Neuronal stem cell (in vitro differentiated cells): ENCODE results near the gene ZNF484.
"Not testable (repeated sequence)": the region's sequence is repeated elsewhere in the genome, so short reads cannot be mapped to it uniquely, and the experiment has no call there.

Experiments used
- DNase-seq: peaks from one replicate; pipeline ENCODE4 v3.0.0-alpha.2; 2013; ENCODE audit warnings: low spot score
- H2AFZ ChIP-seq: one replicate; pipeline ENCODE4 v1.6.1; 2013; ENCODE audit warnings: mild to moderate bottlenecking, low read length, inconsistent platforms
- H2AK5ac ChIP-seq: 2 replicates; pipeline ENCODE4 v1.6.1; 2013; ENCODE audit warnings: low read depth, mild to moderate bottlenecking, inconsistent platforms, low read length, moderate library complexity, mixed read lengths
- H2BK120ac ChIP-seq: 2 replicates; pipeline ENCODE4 v1.6.1; 2013; ENCODE audit warnings: low read depth, mild to moderate bottlenecking, inconsistent platforms, low read length, moderate library complexity, mixed read lengths
- H2BK12ac ChIP-seq: one replicate; pipeline ENCODE4 v1.6.1; 2013; ENCODE audit warnings: low read length, inconsistent platforms
- H2BK15ac ChIP-seq: 2 replicates; pipeline ENCODE4 v1.6.1; 2013; ENCODE audit warnings: mild to moderate bottlenecking, low read length, inconsistent platforms, mixed read lengths
- H2BK5ac ChIP-seq: one replicate; pipeline ENCODE4 v1.6.1; 2013; ENCODE audit warnings: inconsistent platforms, mild to moderate bottlenecking, low read length, moderate library complexity
- H3K14ac ChIP-seq: one replicate; pipeline ENCODE4 v1.6.1; 2013; ENCODE audit warnings: low read length, inconsistent platforms
- H3K18ac ChIP-seq: 2 replicates; pipeline ENCODE4 v1.6.1; 2013; ENCODE audit warnings: low read length, inconsistent platforms
- H3K23ac ChIP-seq: 2 replicates; pipeline ENCODE4 v1.6.1; 2013; ENCODE audit warnings: low read depth, mild to moderate bottlenecking, mixed read lengths, low read length, inconsistent platforms; ENCODE audit not compliant: poor library complexity
- H3K27ac ChIP-seq: replicated peaks from 3 replicates; pipeline ENCODE4 v1.5.1; 2013; ENCODE audit warnings: low read length, inconsistent platforms
- H3K27me3 ChIP-seq, 3 experiments: 2 replicates each; pipeline ENCODE4 v1.6.1; 2013; ENCODE audit warnings: low read length in 3 of 3, mild to moderate bottlenecking in 2 of 3, inconsistent platforms in 1 of 3, low read depth in 1 of 3, mixed read lengths in 1 of 3, moderate library complexity in 1 of 3; ENCODE audit not compliant: control insufficient read depth in 3 of 3, insufficient read depth in 3 of 3
- H3K36me3 ChIP-seq, 2 donors: replicated peaks in 1 of 2; 2 replicates each; pipeline ENCODE4 v1.6.1; 2013; ENCODE audit warnings: low read length in 2 of 2; ENCODE audit not compliant: control insufficient read depth in 2 of 2, insufficient read depth in 2 of 2
- H3K4ac ChIP-seq: 2 replicates; pipeline ENCODE4 v1.6.1; 2013; ENCODE audit warnings: inconsistent platforms, mild to moderate bottlenecking, low read length, moderate library complexity
- H3K4me1 ChIP-seq, 2 donors: 1 replicate in 1 of 2; 2 replicates in 1 of 2; pipeline ENCODE4 v1.6.1; 2013; ENCODE audit warnings: low read length in 2 of 2, low read depth in 1 of 2; ENCODE audit not compliant: control insufficient read depth in 2 of 2, insufficient read depth in 1 of 2
- H3K4me2 ChIP-seq: one replicate; pipeline ENCODE4 v1.6.1; 2013; ENCODE audit warnings: mild to moderate bottlenecking, low read length, inconsistent platforms; ENCODE audit not compliant: insufficient read depth, poor library complexity, severe bottlenecking
- H3K4me3 ChIP-seq, 2 donors: 2 replicates each; pipeline ENCODE4 v1.5.1; 2013; ENCODE audit warnings: low read length in 2 of 2, mild to moderate bottlenecking in 2 of 2, inconsistent platforms in 1 of 2, moderate library complexity in 1 of 2
- H3K79me1 ChIP-seq: one replicate; pipeline ENCODE4 v1.6.1; 2013; ENCODE audit warnings: low read depth, mild to moderate bottlenecking, inconsistent platforms, low read length, moderate library complexity
- H3K9ac ChIP-seq: one replicate; pipeline ENCODE4 v1.6.1; 2013; ENCODE audit warnings: mild to moderate bottlenecking, low read depth, low read length, inconsistent platforms; ENCODE audit not compliant: poor library complexity
- H3K9me3 ChIP-seq, 2 donors: replicated peaks in 1 of 2; 2 replicates each; pipeline versions ENCODE3 to v1.6.1; 2013; ENCODE audit warnings: low read length in 2 of 2, mild to moderate bottlenecking in 2 of 2, inconsistent platforms in 1 of 2, low read depth in 1 of 2, mixed read lengths in 1 of 2, moderate library complexity in 1 of 2; ENCODE audit not compliant: control insufficient read depth in 2 of 2, insufficient read depth in 1 of 2
- H4K8ac ChIP-seq: one replicate; pipeline ENCODE4 v1.6.1; 2013; ENCODE audit warnings: low read depth, mild to moderate bottlenecking, inconsistent platforms, low read length, moderate library complexity
- H4K91ac ChIP-seq: one replicate; pipeline ENCODE4 v1.6.1; 2013; ENCODE audit warnings: low read length, low read depth, mild to moderate bottlenecking, inconsistent platforms; ENCODE audit not compliant: poor library complexity
- whole genome bisulfite sequencing, 2 donors: extraction: QIAGEN DNeasy Blood & Tissue Kit; methylation state at CpG; one replicate each; pipeline ENCODE4 v1.1.7; 2013; ENCODE audit warnings: missing lambda C conversion rate in 2 of 2, mixed read lengths in 1 of 2; ENCODE audit not compliant: insufficient read length in 2 of 2, insufficient replicate concordance in 1 of 2; ENCODE audit errors: extremely low coverage in 2 of 2; 5-methylcytosine and 5-hydroxymethylcytosine counted together

Gene ZNF484

DNA sequence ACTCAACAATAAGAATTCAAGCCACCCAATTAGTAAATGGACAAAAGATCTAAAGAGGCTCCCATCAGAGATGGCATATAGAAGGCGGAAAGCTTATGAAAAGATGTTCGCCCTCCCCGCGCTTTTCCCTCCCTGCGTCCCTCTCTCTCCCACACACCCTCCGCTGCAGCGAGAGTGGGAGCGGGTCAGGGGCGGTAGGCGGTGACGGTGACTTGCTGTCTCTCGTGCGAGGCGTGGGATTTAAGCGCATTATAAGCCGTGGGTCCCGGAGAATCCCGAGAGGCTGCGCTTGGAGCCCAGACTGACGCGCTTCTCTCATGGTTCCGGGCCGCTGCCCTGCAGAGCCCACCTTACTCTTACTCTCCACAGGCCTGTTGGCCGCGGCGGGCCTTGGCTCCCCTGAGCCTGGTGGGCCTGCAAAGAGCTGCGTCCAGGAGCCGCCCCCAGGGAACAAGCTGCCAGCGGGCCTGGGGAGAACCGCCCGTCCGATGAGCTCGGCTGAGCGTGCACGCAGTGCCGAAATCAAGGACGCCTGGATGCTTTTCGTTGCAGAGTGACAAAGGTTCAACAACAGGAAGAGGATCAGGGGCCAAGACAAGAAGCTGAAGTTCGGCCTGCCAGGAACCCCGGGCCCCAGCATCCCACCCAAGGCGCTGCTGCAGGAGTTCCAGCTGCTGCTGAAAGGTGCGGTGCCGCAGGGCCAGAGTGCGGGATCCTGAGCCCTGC, 70.6 kb downstream of the ZNF484 start:
- Histone ChIP-seq H2BK5ac (peak overlapping the region; percentile 11), H2BK12ac (no peak overlapping the region), H3K4me3 (peak overlapping the region in 1 of 2 donors; percentile 12), H4K91ac (no peak overlapping the region), H3K23ac (peak overlapping the region; percentile 5), H3K36me3 (no peaks in the 10 kb centered on the region), H3K4me2 (no peak overlapping the region), H2BK15ac (no peak overlapping the region), H2AFZ (peak overlapping the region; percentile 94), H3K79me1 (no peaks in the 10 kb centered on the region), H3K27me3 (peaks cover 29 to 74% (median 52%) of the 10 kb centered on the region in 3 experiments), H3K18ac (peak overlapping the region; percentile 35), H2BK120ac (no peak overlapping the region), H3K9me3 (peaks cover 0 to 1% of the 10 kb centered on the region in 2 donors), H3K14ac (peak overlapping the region; percentile 2), H3K4ac (no peak overlapping the region), H4K8ac (peak overlapping the region; percentile 43), H3K9ac (no peak overlapping the region), H3K27ac (no peak overlapping the region), H3K4me1 (no peaks in the 10 kb centered on the region), H2AK5ac (peak overlapping the region; percentile 89)
- WGBS, 2 donors: no CpG with 5 or more reads among the region's 44 CpGs
- DNase-seq: no peak

GRCh38 chr9:92804727-92805126, 73.1 kb downstream of the ZNF484 start:
- Histone ChIP-seq H3K4me1 (no peaks in the 10 kb centered on the region), H3K18ac (no peak overlapping the region), H3K4me3 (peak overlapping the region in 1 of 2 donors; percentile 11), H2BK12ac (no peak overlapping the region), H2BK5ac (no peak overlapping the region), H3K9ac (no peak overlapping the region), H3K9me3 (peaks cover 0 to 1% of the 10 kb centered on the region in 2 donors), H3K4me2 (no peak overlapping the region), H3K27ac (no peak overlapping the region), H4K8ac (no peak overlapping the region), H2AFZ (no peak overlapping the region), H3K36me3 (no peaks in the 10 kb centered on the region), H3K79me1 (no peaks in the 10 kb centered on the region), H3K4ac (no peak overlapping the region), H2AK5ac (no peak overlapping the region), H4K91ac (peak overlapping the region; percentile 18), H3K23ac (peak overlapping the region; percentile 28), H3K27me3 (peaks cover 28 to 52% (median 46%) of the 10 kb centered on the region in 3 experiments), H2BK120ac (no peak overlapping the region), H3K14ac (no peak overlapping the region), H2BK15ac (no peak overlapping the region)
- WGBS, 2 donors: 100% methylated on average over 2 to 6 of the region's 6 CpGs
- DNase-seq: no peak

DNA sequence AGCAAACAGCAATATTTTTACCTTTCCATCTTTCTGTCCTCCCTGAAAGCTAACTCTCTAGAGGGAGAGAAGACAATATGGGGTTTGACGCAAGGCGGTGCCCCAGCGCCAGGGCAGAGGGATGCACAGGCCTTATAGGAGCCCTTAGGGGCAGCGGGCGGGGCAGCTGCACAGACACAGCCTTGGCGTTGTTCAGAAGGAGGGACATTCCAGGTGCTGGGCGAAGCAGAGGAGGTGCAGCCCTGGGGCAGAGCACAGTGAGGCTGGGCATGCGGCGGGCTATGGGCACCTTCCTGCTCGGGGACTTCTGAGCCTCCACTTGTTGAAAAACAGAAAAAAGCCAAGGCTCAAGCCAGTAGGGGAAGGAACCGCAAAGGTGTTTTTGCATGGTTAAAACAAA, 79.5 kb downstream of the ZNF484 start:
- H2AK5ac ChIP-seq: peak overlapping the region; percentile 51
- peak overlapping the region; percentile 76 for H4K8ac ChIP-seq
- H3K27ac ChIP-seq: no peak overlapping the region
- no peak overlapping the region for H4K91ac ChIP-seq
- H3K9ac ChIP-seq: no peak overlapping the region
- H2BK15ac ChIP-seq: peak overlapping the region; percentile 56
- H3K79me1 ChIP-seq: no peaks in the 10 kb centered on the region
- peaks cover 0 to 10% (median 2%) of the 10 kb centered on the region in 3 experiments for H3K27me3 ChIP-seq
- no peak overlapping the region for H3K14ac ChIP-seq
- no peak overlapping the region for H2BK120ac ChIP-seq
- H3K18ac ChIP-seq: peak overlapping the region; percentile 79
- H3K4ac ChIP-seq: peak overlapping the region; percentile 87
- H3K23ac ChIP-seq: no peak overlapping the region
- H3K9me3 ChIP-seq: no peaks in the 10 kb centered on the region
- DNase-seq: no peak
- no peak overlapping the region for H2AFZ ChIP-seq
- H3K36me3 ChIP-seq: no peaks in the 10 kb centered on the region
- H3K4me2 ChIP-seq: no peak overlapping the region
- no peaks in the 10 kb centered on the region for H3K4me1 ChIP-seq
- peak overlapping the region in 1 of 2 donors; percentile 22 for H3K4me3 ChIP-seq
- H2BK12ac ChIP-seq: no peak overlapping the region
- no peak overlapping the region for H2BK5ac ChIP-seq
- no CpG with 5 or more reads among the region's 11 CpGs for WGBS, 2 donors

- not testable (repeated sequence) for DNase-seq, H2AK5ac ChIP-seq, H3K79me1 ChIP-seq, H2BK5ac ChIP-seq, H3K9me3 ChIP-seq, H3K36me3 ChIP-seq, H2BK120ac ChIP-seq, H3K4me1 ChIP-seq, H2BK15ac ChIP-seq, H2AFZ ChIP-seq, H3K4ac ChIP-seq, H3K27ac ChIP-seq, H3K4me2 ChIP-seq, H4K91ac ChIP-seq, H4K8ac ChIP-seq, H3K14ac ChIP-seq, H3K4me3 ChIP-seq
- Histone ChIP-seq H3K27me3 (peaks cover 0 to 18% (median 2%) of the 10 kb centered on the region in 3 experiments), H3K23ac (peak overlapping the region; percentile 11), H3K18ac (peak overlapping the region; percentile 27), H2BK12ac (peak overlapping the region; percentile 30), H3K9ac (peak overlapping the region; percentile 63)
- WGBS, 2 donors: no CpG with 5 or more reads among the region's 9 CpGs
These were observed 81.5 kb downstream of the ZNF484 start for GRCh38 chr9:92796337-92796804.
